D721Med (cell line): ENCODE data around the gene PAM.

Experiments used
- DNase-seq: peaks from one replicate; pipeline ENCODE4 v3.0.0; 2011; ENCODE audit warnings: low spot score; ENCODE audit not compliant: insufficient read length
- FAIRE-seq: peaks from 2 replicates; lab custom pipeline; 2011; peaks lifted over from hg19 to GRCh38; lab: Jason Lieb, UNC
- TF ChIP-seq, protein P1 (sequence below): IDR thresholded peaks from 2 replicates; pipeline ENCODE4 v1.5.1; 2012; ENCODE audit warnings: mild to moderate bottlenecking, control low read depth; ENCODE audit not compliant: insufficient read depth; ENCODE audit errors: missing control alignments

Gene PAM

DNA sequence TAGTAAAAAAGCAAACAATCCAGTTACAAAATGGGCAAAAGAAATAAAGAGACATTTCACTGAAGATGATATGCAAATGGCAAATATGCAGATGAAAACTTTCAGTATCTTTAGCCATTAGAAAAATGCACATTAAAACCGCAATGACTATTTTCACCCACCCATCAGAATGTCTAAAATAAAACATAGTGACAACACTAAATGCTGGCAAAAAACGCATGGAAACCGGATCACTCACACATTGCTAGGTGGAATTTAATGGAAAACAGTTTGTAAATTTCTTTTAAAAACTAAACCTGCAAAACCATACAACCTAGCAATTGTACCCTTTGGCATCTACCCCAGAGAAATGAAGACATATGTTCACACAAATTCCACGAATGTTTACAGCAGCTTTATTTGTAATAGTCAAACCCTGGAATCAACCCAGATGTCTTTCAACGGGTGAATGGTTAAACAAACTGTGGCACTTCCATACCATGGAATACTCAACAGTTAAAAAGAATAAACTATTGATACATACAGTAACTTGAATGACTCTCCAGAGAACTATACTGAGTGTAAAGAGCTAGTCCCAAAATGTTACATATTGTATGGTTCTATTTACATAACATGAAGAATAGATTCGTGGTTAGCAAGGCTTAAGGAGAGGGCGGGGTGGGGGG is 17.2 kb upstream of the PAM start:
- TF ChIP-seq, protein P1, sequence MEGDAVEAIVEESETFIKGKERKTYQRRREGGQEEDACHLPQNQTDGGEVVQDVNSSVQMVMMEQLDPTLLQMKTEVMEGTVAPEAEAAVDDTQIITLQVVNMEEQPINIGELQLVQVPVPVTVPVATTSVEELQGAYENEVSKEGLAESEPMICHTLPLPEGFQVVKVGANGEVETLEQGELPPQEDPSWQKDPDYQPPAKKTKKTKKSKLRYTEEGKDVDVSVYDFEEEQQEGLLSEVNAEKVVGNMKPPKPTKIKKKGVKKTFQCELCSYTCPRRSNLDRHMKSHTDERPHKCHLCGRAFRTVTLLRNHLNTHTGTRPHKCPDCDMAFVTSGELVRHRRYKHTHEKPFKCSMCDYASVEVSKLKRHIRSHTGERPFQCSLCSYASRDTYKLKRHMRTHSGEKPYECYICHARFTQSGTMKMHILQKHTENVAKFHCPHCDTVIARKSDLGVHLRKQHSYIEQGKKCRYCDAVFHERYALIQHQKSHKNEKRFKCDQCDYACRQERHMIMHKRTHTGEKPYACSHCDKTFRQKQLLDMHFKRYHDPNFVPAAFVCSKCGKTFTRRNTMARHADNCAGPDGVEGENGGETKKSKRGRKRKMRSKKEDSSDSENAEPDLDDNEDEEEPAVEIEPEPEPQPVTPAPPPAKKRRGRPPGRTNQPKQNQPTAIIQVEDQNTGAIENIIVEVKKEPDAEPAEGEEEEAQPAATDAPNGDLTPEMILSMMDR, result no peak
- FAIRE-seq (peak; percentile 71), DNase-seq (no peak)

DNA sequence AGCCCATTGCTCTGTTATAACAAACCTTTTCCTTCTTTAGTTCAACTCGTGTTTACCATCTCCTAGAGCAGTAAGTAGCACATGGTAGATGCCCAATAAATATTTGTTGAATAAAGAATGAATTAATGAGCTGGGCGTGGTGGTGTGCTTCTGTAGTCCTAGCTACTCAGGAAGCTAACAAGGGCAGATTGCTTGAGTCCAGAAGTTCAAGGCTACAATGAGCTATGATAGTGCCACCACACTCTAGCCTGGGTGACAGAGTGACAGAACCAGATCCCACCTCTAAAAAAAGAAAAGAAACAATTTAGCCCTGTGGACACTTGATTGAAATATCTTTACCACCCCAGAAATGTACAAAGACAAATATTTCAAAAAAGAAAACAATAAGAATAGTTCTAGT is 14.6 kb upstream of the PAM start:
- TF ChIP-seq, protein P1, result no peak
- no peak for FAIRE-seq
- no peak for DNase-seq

DNA sequence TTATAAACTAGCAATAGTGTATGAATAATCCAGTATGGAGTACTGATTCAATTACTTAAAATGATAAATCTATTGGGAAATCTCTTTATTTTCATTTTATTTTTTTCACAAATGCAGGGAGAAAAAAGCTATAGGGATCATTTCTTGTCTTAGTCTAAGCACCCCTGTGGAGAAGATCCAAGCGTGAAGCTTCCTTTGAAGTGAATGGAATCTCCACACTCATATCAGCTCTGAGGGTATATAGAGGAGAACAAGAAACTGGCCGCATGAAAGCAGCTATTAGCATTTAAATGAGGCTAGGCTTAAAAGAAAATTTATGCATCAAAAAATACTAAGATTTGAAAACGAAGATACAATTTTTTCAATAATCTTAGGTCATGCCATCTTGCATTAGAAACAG is 12.9 kb upstream of the PAM start:
- DNase-seq (no peak), FAIRE-seq (no peak)
- TF ChIP-seq, protein P1, result no peak

DNA sequence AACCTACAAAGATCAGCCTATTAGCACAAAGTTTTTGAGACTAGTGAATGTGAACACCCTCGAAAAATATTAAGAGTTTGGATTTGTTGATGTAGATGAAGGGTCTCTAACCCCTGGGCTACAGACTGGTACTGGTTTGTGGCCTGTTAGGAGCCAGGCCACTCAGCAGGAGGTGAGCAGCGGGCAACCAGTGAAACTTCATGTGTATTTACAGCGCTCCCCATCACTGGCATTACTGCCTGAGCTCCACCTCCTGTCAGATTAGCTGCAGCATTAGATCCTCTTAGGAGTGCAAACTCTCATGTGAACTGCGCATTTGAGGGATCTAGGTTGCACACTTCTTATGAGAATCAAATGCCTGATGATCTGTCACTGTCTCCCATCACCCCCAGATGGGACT is 11.2 kb upstream of the PAM start:
- FAIRE-seq (peak; percentile 82), DNase-seq (no peak)
- TF ChIP-seq, protein P1, result no peak

DNA sequence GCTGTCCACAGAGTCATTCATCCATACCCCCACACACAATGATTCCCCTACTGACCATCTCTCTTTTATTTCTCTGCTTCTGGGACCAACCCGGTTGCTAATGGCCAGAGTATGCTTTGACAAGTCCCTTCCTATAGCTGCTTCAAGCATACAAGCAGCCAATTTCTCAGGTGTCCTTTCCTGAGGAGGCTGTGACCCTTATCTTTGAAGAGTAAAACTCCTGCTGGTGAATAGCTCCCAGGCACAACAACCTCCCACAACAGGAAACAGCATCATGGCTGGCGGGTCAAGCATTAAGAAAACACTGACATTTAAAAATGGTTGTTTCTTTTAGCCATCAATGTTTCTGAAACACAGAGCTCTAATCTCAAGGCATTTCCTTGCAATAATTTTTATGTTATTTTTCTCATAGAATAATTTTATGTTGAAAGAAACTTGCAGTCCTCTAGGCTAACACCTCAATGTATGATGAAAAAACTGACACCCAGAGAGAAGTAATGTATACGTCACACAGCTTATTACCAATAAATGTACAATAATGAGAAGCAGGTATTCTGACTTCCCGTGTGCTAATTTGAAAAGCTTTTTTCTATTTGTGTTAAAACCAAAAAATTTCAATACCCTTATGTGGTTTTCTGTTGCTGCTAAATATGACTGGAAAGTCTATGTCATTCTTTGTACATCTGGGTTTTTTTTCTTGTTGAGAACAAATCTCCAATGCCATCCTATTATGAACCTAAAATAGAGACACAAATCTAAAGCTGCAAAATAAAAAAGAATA is 7.5 kb upstream of the PAM start:
- TF ChIP-seq, protein P1, result no peak
- FAIRE-seq, result no peak

DNA sequence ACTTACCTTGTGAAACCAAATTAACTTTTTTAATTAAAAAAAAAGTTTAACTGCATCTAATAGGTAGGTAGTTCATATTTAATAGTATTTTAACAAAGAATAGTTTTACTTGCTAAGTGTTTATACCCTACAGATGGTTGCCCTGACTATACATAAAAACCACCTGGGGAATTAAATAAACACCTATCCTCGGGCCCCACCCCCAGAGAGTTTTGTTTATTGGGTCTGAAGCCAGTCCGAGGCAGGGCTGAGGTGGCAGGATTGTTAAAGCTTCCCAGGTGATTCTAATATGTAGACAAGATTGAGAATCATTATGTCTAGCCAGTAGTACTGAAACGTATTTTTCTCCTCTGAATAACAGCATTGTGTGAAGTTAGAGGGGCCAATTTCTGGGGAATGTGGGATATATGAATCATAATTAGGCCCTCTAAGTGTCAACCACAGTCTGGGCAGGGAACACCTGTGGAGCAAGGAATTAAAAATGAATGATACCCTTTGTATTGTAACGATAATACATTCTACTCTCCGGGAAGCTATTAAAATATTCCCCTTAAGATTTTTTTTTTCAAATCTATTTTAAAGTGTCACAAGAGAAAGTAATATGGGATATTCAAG is 5.6 kb upstream of the PAM start:
- FAIRE-seq (no peak), DNase-seq (no peak)
- TF ChIP-seq, protein P1, result no peak

More for the DNA sequence above, 7.5 kb upstream of the PAM start:
- no peak for DNase-seq
